ENCODE data around the gene APOB. TPM values are rescaled to one million over a fixed set of nuclear protein-coding genes. Genes with fewer than 3 reads are reported as not detected.

Gene APOB
- total and polyA plus RNA-seq, 2 of the 13 experiments (the other 11 are each of a cell fraction or from before 2014, with no cell fraction given), result 1,569 to 2,515 TPM

- TF ChIP-seq ZNF878 (CRISPR knock-in tag; IDR thresholded peaks at IDR 0.05) (no peak), TFDP1 (CRISPR knock-in tag; IDR thresholded peaks at IDR 0.05; ENCODE audit: borderline replicate concordance) (no peak), GPN1 (CRISPR knock-in tag; IDR thresholded peaks at IDR 0.05; ENCODE audit: borderline replicate concordance) (no peak), PPARG (CRISPR knock-in tag; conservative IDR thresholded peaks at IDR 0.05) (peak; percentile 48; the same call in 1 of the 2 replicates), MEIS2 (CRISPR knock-in tag; IDR thresholded peaks at IDR 0.05) (0 out of 2 replicates have a peak, but pooled peaks have one; percentile 38), ZNF574 (CRISPR knock-in tag; IDR thresholded peaks at IDR 0.05) (no peak), NCOA5 (CRISPR knock-in tag; IDR thresholded peaks at IDR 0.05) (no peak), MIXL1 (CRISPR knock-in tag; IDR thresholded peaks at IDR 0.05) (peak; percentile 56; the same call in 1 of the 2 replicates), PHF8 (CRISPR knock-in tag; IDR thresholded peaks at IDR 0.05) (no peak), ZNF713 (CRISPR knock-in tag; IDR thresholded peaks at IDR 0.05) (no peak), NFE2L1 (CRISPR knock-in tag; IDR thresholded peaks at IDR 0.05; ENCODE audit: borderline replicate concordance) (no peak), BRD4 (CRISPR knock-in tag; IDR thresholded peaks at IDR 0.05) (no peak), MXD1 (CRISPR knock-in tag; IDR thresholded peaks at IDR 0.05) (no peak), IRF1 (CRISPR knock-in tag; IDR thresholded peaks at IDR 0.05; ENCODE audit: low read depth) (no peak), MAFF (IDR thresholded peaks at IDR 0.05; ENCODE audit: low read depth, low read length) (no peak), NFIC (IDR thresholded peaks at IDR 0.05; ENCODE audit: low read length) (peak; percentile 47; the same call in 1 of the 2 replicates), SIX4 (CRISPR knock-in tag; IDR thresholded peaks at IDR 0.05) (no peak), RFX5 (IDR thresholded peaks at IDR 0.05; ENCODE audit: low read depth, low read length) (no peak), ZBTB38 (CRISPR knock-in tag; IDR thresholded peaks at IDR 0.05) (no peak), GTF3A (CRISPR knock-in tag; conservative IDR thresholded peaks at IDR 0.05) (no peak), CREBL2 (CRISPR knock-in tag; IDR thresholded peaks at IDR 0.05; ENCODE audit: borderline replicate concordance) (no peak)
- TF ChIP-seq, protein P1, sequence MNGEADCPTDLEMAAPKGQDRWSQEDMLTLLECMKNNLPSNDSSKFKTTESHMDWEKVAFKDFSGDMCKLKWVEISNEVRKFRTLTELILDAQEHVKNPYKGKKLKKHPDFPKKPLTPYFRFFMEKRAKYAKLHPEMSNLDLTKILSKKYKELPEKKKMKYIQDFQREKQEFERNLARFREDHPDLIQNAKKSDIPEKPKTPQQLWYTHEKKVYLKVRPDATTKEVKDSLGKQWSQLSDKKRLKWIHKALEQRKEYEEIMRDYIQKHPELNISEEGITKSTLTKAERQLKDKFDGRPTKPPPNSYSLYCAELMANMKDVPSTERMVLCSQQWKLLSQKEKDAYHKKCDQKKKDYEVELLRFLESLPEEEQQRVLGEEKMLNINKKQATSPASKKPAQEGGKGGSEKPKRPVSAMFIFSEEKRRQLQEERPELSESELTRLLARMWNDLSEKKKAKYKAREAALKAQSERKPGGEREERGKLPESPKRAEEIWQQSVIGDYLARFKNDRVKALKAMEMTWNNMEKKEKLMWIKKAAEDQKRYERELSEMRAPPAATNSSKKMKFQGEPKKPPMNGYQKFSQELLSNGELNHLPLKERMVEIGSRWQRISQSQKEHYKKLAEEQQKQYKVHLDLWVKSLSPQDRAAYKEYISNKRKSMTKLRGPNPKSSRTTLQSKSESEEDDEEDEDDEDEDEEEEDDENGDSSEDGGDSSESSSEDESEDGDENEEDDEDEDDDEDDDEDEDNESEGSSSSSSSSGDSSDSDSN (CRISPR knock-in tag; IDR thresholded peaks at IDR 0.05), result no peak
- TF ChIP-seq, protein P2, sequence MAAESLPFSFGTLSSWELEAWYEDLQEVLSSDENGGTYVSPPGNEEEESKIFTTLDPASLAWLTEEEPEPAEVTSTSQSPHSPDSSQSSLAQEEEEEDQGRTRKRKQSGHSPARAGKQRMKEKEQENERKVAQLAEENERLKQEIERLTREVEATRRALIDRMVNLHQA (CRISPR knock-in tag; IDR thresholded peaks at IDR 0.05), result no peak
These were observed 48.5 kb upstream of the APOB start (continued) for GRCh38 chr2:21092308-21092869.

Measured in HepG2 (cell line).